Central memory CD8-positive, alpha-beta T cell (primary cell): Measurements from ENCODE around the gene CNRIP1.

Source experiments
- ATAC-seq: fragments of 150-1000 bp; cut with Tn5 transposase; replicated peaks from 2 replicates; pipeline ENCODE4 v1.10.0; 2022; ENCODE audit warnings: mild to moderate bottlenecking, moderate FRiP score, moderate number of reproducible peaks; ENCODE audit not compliant: poor library complexity, severe bottlenecking; ENCODE audit errors: extremely low read depth
- DNase-seq, 2 donors: peaks; one replicate each; pipeline ENCODE4 v3.0.0; 2021; ENCODE audit warnings: low spot score in 2 of 2
- H3K27ac Mint-ChIP-seq: one replicate; pipeline ENCODE4 v1.8.0; 2022; ENCODE audit warnings: low read depth, mild to moderate bottlenecking, moderate library complexity, mixed read lengths
- H3K27me3 Mint-ChIP-seq: one replicate; pipeline ENCODE4 v1.8.0; 2022; ENCODE audit warnings: mixed read lengths
- H3K36me3 Mint-ChIP-seq: one replicate; pipeline ENCODE4 v1.8.0; 2022; ENCODE audit warnings: mild to moderate bottlenecking, moderate library complexity, mixed read lengths; ENCODE audit not compliant: insufficient read depth
- H3K4me1 Mint-ChIP-seq: one replicate; pipeline ENCODE4 v1.8.0; 2022; ENCODE audit warnings: mixed read lengths
- H3K4me3 Mint-ChIP-seq: one replicate; pipeline ENCODE4 v1.8.0; 2022; ENCODE audit warnings: mild to moderate bottlenecking, moderate library complexity, mixed read lengths
- H3K9me3 Mint-ChIP-seq: one replicate; pipeline ENCODE4 v1.8.0; 2022; ENCODE audit warnings: mixed read lengths

The CNRIP1 gene

DNA sequence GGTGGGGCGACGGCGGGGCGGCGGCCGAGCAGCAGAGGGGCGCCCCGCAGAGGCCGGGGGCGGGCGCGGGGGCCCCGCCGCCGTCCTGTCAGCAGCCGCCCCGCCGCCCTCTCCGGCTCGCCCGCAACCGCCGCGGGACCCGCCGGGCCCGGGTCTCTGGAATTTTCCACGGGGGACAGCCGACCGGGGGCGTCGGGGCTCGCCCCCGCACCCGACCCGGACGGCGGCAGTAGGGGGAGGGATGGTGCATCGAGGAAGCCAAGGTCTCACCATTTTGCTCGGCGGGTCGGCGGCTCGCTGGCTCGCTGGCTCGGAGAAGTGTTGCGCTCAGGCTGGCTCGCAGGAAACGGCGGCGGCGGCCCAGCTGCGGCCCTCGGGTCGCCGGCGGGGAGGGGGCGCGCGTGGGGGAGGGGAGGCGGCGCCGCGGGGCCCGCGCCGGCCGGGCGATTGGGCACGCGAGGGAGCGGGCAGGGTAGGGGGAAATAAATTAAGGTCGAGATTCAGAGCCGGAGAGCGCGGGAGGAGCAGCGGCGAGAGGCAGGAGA, 67.8 kb downstream of the CNRIP1 start:
- H3K4me3 Mint-ChIP-seq, result peak overlapping the region; percentile 86
- DNase-seq, result peak; percentile 22 to 27
- no peaks in the 10 kb centered on the region for H3K9me3 Mint-ChIP-seq
- H3K27me3 Mint-ChIP-seq, result no peaks in the 10 kb centered on the region
- peaks cover 35% of the 10 kb centered on the region for H3K4me1 Mint-ChIP-seq
- ATAC-seq, result peak; percentile 8
- peak overlapping the region; percentile 91 for H3K27ac Mint-ChIP-seq
- H3K36me3 Mint-ChIP-seq, result peaks cover 24% of the 10 kb centered on the region

DNA sequence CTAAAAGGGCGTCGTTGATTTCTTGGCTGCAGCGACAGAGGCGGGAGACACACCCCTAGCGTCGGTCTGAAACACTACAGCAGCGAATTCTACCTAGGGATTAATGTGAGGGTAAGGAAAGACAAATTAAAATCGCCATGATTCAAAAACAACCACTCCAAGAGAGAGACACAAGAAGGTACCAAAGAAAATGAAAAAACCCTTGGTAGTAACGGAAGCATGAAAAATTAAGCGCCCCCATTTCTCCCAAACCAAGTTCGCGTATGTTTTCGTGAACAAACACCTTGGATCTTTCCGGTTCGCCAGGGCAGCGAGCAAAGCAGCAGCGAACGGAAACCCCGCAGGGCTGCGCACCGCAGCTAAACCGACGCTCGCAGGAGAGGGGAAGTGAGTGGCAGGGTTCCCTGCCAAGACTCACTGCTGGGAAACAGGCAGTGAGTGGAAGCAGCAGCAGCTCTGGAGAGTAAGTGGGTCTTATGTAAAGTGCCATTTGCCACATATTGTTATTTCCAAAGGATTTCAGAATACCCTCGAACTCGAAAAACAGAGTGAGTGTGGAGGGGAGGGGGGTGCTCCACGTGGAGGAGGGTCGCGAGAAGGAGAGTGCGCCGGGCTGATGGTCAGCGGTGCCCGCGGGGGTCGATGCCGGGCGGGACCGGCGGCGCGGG, 68.4 kb downstream of the CNRIP1 start:
- Mint-ChIP-seq H3K4me3 (peak overlapping the region; percentile 86), H3K4me1 (peaks cover 35% of the 10 kb centered on the region), H3K27ac (peak overlapping the region; percentile 91), H3K36me3 (peaks cover 24% of the 10 kb centered on the region), H3K9me3 (no peaks in the 10 kb centered on the region), H3K27me3 (no peaks in the 10 kb centered on the region)
- DNase-seq (peak; percentile 52 to 76), ATAC-seq (peak; percentile 58)

DNA sequence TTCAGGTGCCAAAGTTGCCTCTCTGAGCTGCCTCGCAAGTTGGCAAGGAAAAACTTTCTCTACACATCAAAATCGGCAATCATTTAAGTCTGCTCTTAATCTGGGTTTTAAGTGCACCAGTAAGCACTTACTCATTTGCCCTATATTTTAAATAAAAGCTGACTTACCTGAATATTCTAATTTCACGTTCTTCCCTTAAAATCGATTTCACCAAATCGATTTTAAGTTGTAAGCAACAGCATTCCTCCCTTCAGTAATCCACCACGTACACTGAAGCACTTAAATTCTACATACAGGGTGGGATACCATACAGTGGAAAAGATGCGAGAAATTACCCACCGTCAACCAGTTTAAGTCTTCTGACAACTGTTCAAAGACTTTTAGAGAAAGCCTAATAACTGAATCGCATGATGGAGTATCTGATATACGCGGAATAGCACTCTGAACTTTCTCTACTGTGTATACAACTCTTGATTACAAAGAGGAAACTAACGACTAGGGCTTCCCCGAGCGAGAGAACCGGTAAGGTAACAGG, 69.0 kb downstream of the CNRIP1 start:
- Mint-ChIP-seq H3K36me3 (peaks cover 24% of the 10 kb centered on the region), H3K27ac (peak overlapping the region; percentile 91), H3K4me3 (peak overlapping the region; percentile 86), H3K27me3 (no peaks in the 10 kb centered on the region), H3K4me1 (peaks cover 35% of the 10 kb centered on the region), H3K9me3 (no peaks in the 10 kb centered on the region)
- no peak for DNase-seq
- ATAC-seq, result no peak

DNA sequence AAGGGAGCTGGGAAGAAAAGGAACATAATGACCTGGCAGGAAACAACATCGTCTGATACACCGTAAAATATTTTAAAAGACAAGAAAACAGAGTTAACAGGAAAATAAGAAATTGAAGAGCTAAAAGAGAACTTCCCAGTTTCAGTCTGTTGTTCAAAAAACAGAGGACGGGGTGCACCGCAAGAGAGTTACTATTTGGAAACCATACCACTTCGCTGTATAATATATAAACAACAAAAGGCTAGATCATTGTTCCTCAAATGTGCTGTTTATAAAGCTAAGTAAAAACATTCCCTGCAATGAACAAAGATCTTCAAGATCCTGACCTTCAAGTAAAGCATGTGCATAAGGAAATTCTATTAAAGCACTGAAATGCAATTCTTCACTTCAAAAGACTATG, 69.6 kb downstream of the CNRIP1 start:
- H3K4me3 Mint-ChIP-seq, result peak overlapping the region; percentile 86
- H3K27ac Mint-ChIP-seq, result peak overlapping the region; percentile 91
- H3K9me3 Mint-ChIP-seq, result no peaks in the 10 kb centered on the region
- peaks cover 35% of the 10 kb centered on the region for H3K4me1 Mint-ChIP-seq
- ATAC-seq (no peak), DNase-seq (no peak)
- H3K27me3 Mint-ChIP-seq, result no peaks in the 10 kb centered on the region
- peaks cover 24% of the 10 kb centered on the region for H3K36me3 Mint-ChIP-seq

DNA sequence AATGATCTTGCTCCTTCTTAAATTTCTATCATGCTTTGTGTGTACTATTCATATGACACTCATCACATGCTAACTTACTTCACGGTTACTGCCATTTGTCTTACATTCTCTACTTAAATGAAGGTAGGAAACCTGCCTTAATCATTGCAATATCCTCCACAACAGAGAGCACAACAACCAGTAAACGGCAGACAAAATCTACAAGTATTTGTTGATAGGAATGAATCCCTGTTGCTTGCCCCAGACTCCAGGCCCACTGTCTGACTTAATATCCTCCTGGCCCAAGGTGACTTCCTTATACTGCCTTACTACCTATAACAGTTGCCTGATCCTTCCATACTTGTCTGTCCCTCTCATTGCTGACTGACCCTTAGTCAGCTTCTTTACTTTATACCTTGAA, 70.9 kb downstream of the CNRIP1 start:
- ATAC-seq, result no peak
- H3K9me3 Mint-ChIP-seq, result no peaks in the 10 kb centered on the region
- H3K27me3 Mint-ChIP-seq, result no peaks in the 10 kb centered on the region
- no peak for DNase-seq
- H3K4me1 Mint-ChIP-seq, result peaks cover 27% of the 10 kb centered on the region
- peaks cover 24% of the 10 kb centered on the region for H3K36me3 Mint-ChIP-seq
- H3K27ac Mint-ChIP-seq, result no peak overlapping the region
- H3K4me3 Mint-ChIP-seq, result no peak overlapping the region

DNA sequence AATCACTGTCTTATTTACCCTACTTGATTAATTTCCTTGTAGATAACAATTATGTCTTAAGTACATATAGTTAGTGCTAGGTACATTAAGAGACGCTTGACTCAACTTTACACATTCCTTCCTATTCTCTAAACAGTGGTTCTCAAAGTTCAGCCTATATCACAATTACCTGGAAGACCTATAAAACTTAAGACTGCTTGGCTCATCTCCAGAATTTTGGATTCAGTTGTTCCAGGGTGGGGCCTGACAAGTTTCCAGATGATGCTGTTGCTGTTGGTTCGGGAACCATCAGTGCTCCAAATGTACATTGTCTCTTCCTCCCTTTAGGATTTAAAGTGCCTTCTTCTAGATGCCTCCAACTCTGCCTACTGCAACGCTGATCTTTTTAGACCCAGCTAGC, 71.4 kb downstream of the CNRIP1 start:
- H3K27me3 Mint-ChIP-seq, result no peaks in the 10 kb centered on the region
- no peaks in the 10 kb centered on the region for H3K9me3 Mint-ChIP-seq
- peaks cover 21% of the 10 kb centered on the region for H3K36me3 Mint-ChIP-seq
- no peak for ATAC-seq
- H3K4me3 Mint-ChIP-seq, result no peak overlapping the region
- no peak for DNase-seq
- H3K27ac Mint-ChIP-seq, result no peak overlapping the region
- peaks cover 24% of the 10 kb centered on the region for H3K4me1 Mint-ChIP-seq

DNA sequence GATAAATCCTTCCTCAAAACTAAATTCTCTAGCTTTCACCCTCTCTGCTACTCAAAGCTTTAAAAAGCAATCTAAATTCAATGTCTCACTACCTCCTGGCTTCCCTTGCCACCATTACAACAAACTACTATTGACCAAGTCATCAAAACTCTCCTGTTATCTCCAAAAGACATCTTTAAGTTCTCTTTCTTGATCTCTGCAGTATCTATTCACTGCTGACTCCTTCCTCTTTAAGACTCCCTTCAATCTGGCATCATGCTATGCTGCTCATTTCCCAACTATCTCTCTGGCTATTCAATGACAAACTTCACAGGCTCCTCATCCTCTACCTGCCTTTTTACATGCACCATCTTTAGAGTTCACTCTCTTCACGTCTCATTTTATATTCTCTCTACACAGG, 73.4 kb downstream of the CNRIP1 start:
- H3K9me3 Mint-ChIP-seq, result no peaks in the 10 kb centered on the region
- H3K27ac Mint-ChIP-seq, result no peak overlapping the region
- peaks cover 11% of the 10 kb centered on the region for H3K36me3 Mint-ChIP-seq
- H3K4me3 Mint-ChIP-seq, result no peak overlapping the region
- DNase-seq, result no peak
- H3K4me1 Mint-ChIP-seq, result peaks cover 18% of the 10 kb centered on the region
- ATAC-seq, result no peak
- no peaks in the 10 kb centered on the region for H3K27me3 Mint-ChIP-seq

DNA sequence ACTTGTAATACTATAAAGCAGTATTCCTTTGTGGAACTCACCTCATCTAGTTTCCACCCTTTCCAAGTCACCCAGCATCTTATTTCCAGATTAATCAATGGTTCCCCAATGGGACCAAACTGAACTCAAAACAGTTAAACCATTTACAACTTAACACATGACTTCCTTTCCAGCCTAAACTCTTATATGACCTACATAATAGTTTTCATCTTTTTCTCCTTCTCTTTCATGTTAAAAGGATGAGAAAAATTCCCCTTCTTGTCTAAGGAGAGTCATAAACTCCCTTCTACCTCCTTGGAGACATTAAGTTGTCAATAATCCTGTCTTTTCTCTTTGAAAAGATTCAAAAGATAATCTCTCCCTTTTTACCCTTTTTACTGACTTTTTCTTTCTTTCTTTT, 74.1 kb downstream of the CNRIP1 start:
- Mint-ChIP-seq H3K27ac (no peak overlapping the region), H3K27me3 (no peaks in the 10 kb centered on the region), H3K4me3 (no peak overlapping the region), H3K9me3 (no peaks in the 10 kb centered on the region), H3K36me3 (peaks cover 6% of the 10 kb centered on the region), H3K4me1 (peaks cover 18% of the 10 kb centered on the region)
- DNase-seq, result no peak
- ATAC-seq, result no peak

DNA sequence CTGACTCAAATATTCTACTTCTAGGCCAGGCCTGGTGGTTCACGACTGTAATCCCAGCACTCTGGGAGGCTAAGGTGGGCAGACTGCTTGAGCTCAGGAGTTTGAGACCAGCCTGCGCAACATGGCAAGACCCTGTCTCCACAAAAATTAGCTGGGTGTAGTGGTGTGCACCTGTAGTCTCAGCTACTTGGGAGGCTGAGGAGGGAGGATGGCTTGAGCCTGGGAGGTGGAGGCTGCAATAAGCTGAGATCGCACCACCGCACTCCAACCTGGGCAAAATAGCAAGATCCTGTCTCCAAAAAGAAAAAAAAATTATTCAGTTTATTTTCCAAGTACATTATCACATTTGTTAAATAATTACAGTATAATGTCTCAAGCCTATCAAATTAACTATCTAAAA, 74.7 kb downstream of the CNRIP1 start:
- peaks cover 8% of the 10 kb centered on the region for H3K36me3 Mint-ChIP-seq
- no peaks in the 10 kb centered on the region for H3K27me3 Mint-ChIP-seq
- DNase-seq, result no peak
- no peaks in the 10 kb centered on the region for H3K9me3 Mint-ChIP-seq
- H3K27ac Mint-ChIP-seq, result no peak overlapping the region
- H3K4me3 Mint-ChIP-seq, result no peak overlapping the region
- peaks cover 18% of the 10 kb centered on the region for H3K4me1 Mint-ChIP-seq
- ATAC-seq, result no peak

DNA sequence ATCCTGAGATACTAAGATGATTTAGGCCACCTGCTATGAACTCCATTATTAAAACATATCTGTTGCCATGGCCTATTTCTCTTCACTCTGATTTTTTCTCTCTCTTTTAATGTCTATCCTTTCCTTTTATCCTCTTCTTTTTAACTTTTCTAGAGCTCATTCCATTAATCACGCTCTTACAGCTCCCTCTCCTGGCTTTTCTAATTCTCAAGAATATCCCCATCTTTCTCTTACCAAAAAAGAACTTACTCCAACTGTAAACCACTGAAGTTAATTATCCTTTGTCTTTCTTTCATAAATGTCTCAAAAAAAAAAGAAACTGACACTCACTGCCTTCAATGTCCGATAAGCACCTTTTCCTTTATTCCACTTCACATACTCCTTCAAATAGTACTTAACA, 75.3 kb downstream of the CNRIP1 start:
- no peak for DNase-seq
- no peak overlapping the region for H3K27ac Mint-ChIP-seq
- no peak for ATAC-seq
- no peaks in the 10 kb centered on the region for H3K9me3 Mint-ChIP-seq
- no peaks in the 10 kb centered on the region for H3K27me3 Mint-ChIP-seq
- peaks cover 8% of the 10 kb centered on the region for H3K36me3 Mint-ChIP-seq
- no peak overlapping the region for H3K4me3 Mint-ChIP-seq
- peaks cover 19% of the 10 kb centered on the region for H3K4me1 Mint-ChIP-seq
